Natural killer cell (primary cell): Measurements from ENCODE around the gene IL4I1. TPM values are rescaled to one million over a fixed set of nuclear protein-coding genes. Genes with fewer than 3 reads are reported as not detected.

Experiments used
- ATAC-seq, 3 donors: fragments of 150-1000 bp in 2 of 3; fragments of 200-7000 bp in 1 of 3; cut with Tn5 transposase; 1 replicate in 1 of 3; 2 replicates in 2 of 3; pipeline ENCODE4 v1.10.0; 2021; ENCODE audit warnings: mild to moderate bottlenecking in 2 of 3, moderate library complexity in 2 of 3
- DNase-seq, 2 donors: peaks; one replicate each; pipeline versions ENCODE4 v3.0.0 to v3.0.0-alpha.2; 2013 to 2021; ENCODE audit warnings: mixed read lengths in 1 of 2
- H3K27ac ChIP-seq: one replicate; pipeline ENCODE4 v1.5.1; 2013; ENCODE audit warnings: mild to moderate bottlenecking, low read length
- H3K27me3 ChIP-seq: one replicate; pipeline ENCODE4 v1.6.1; 2013; ENCODE audit warnings: low read length; ENCODE audit not compliant: control insufficient read depth, insufficient read depth
- H3K36me3 ChIP-seq: one replicate; pipeline ENCODE4 v1.6.1; 2013; ENCODE audit warnings: low read length; ENCODE audit not compliant: control insufficient read depth, insufficient read depth
- H3K4me1 ChIP-seq: one replicate; pipeline ENCODE4 v1.6.1; 2013; ENCODE audit warnings: low read length; ENCODE audit not compliant: control insufficient read depth, insufficient read depth
- H3K4me3 ChIP-seq: one replicate; pipeline ENCODE4 v1.5.1; 2013; ENCODE audit warnings: low read length
- H3K9me3 ChIP-seq: one replicate; pipeline ENCODE4 v1.6.1; 2013; ENCODE audit warnings: low read length; ENCODE audit not compliant: control insufficient read depth, insufficient read depth
- H3K27ac Mint-ChIP-seq, 2 donors: one replicate each; pipeline ENCODE4 v1.8.0; 2022; ENCODE audit warnings: mild to moderate bottlenecking in 2 of 2, mixed read lengths in 2 of 2, moderate library complexity in 1 of 2
- H3K27me3 Mint-ChIP-seq, 2 donors: one replicate each; pipeline ENCODE4 v1.8.0; 2022; ENCODE audit warnings: low read depth in 2 of 2, mixed read lengths in 2 of 2
- H3K36me3 Mint-ChIP-seq: one replicate; pipeline ENCODE4 v1.8.0; 2022; ENCODE audit warnings: mixed read lengths
- H3K4me1 Mint-ChIP-seq, 2 donors: one replicate each; pipeline ENCODE4 v1.8.0; 2022; ENCODE audit warnings: mixed read lengths in 2 of 2
- H3K4me3 Mint-ChIP-seq: one replicate; pipeline ENCODE4 v1.8.0; 2022; ENCODE audit warnings: mild to moderate bottlenecking, moderate library complexity, mixed read lengths
- H3K9me3 Mint-ChIP-seq, 2 donors: one replicate each; pipeline ENCODE4 v1.8.0; 2022; ENCODE audit warnings: mixed read lengths in 2 of 2
- CTCF ChIP-seq: fragments of 200-600 bp; IDR thresholded peaks from one replicate; pipeline ENCODE4 v1.8.0; 2022; ENCODE audit warnings: antibody characterized with exemption
- WGBS: methylation state at CpG from one replicate; pipeline ENCODE4 v1.1.7; 2013; ENCODE audit warnings: missing lambda C conversion rate; ENCODE audit not compliant: insufficient coverage; 5-methylcytosine and 5-hydroxymethylcytosine counted together
- intact Hi-C: fragments of 100-400 bp; cut with micrococcal nuclease; formaldehyde crosslinking; loops from one replicate; pipeline ENCODE4 v1.14.2; 2022
- total RNA-seq, 4 donors: library from RNA; stranded (reverse); fragments of 120-200 nt in 1 of 4; gene quantifications; one replicate each; pipeline versions ENCODE4 v1.2.3 to v1.2.4, GENCODE V29; 2013 to 2022

IL4I1 gene
- total RNA-seq, 3 donors from 2014 or later (not counting 1 experiment from before 2014, with no cell fraction given), result 3.0 to 3.8 (median 3.4) TPM

GRCh38 chr19:49890349-49891311 lies 6.1 kb downstream of the IL4I1 start:
- Mint-ChIP-seq H3K27ac (peak overlapping the region in 1 of 2 donors; percentile 51), H3K9me3 (no peaks in the 10 kb centered on the region), H3K27me3 (no peaks in the 10 kb centered on the region), H3K4me3 (peak overlapping the region; percentile 84), H3K4me1 (peaks cover 0 to 8% of the 10 kb centered on the region in 2 donors), H3K36me3 (no peaks in the 10 kb centered on the region)
- peak overlapping the region; percentile 47 for H3K4me3 ChIP-seq
- peak; percentile 76 to 79 (median 78) for ATAC-seq
- TF ChIP-seq CTCF, result peak; percentile 58
- H3K27ac ChIP-seq, result no peak overlapping the region
- no peaks in the 10 kb centered on the region for H3K36me3 ChIP-seq
- no peaks in the 10 kb centered on the region for H3K27me3 ChIP-seq
- intact Hi-C loops, result loop anchor here (1.0 kb wide), 1 partner anchor 77 kb away; the partner anchor contains the start of gene FUZ
- 30% methylated on average over 68 of the region's 69 CpGs for WGBS
- peak; percentile 37 to 84 for DNase-seq
- H3K4me1 ChIP-seq, result peaks cover 24% of the 10 kb centered on the region
- H3K9me3 ChIP-seq, result no peaks in the 10 kb centered on the region

DNA sequence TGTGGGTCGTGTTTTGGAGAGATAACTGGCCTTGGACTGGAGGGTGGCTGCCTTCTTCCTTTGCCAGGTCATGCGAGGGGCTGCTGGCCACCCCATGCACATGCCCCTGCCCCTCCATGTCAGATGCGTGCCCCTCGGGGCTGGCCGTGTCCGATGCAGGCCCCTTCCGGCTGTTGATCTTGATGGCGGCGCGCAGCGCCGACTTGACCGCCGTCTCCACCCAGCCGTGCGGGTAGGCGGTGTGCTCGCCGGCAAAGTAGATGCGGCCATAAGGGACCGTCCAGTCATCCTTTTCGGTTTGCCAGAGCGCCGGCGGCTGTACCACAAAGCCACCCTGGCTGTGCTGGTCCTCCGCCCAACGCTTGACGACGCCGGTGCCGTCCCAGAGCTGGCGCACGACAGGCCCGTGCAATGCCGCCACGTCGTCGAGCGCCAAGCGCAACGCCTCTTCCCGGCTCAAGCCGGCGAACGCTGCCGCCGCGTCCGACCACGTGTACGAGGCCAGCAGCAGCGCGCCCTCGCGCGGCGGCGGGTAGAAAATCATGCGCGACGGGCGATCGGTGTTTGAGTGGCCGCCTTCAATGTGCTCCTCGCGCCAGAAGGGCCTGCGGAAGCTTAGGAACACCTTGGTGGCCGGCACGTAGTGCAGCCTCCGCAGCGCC lies 6.9 kb downstream of the IL4I1 start:
- 33% methylated on average over 71 of the region's 71 CpGs for WGBS
- ATAC-seq, result peak; percentile 81 to 88 (median 86)
- Mint-ChIP-seq H3K27ac (peak overlapping the region in 1 of 2 donors; percentile 40), H3K4me1 (peaks cover 0 to 8% of the 10 kb centered on the region in 2 donors), H3K4me3 (peak overlapping the region; percentile 84), H3K36me3 (no peaks in the 10 kb centered on the region), H3K9me3 (no peaks in the 10 kb centered on the region), H3K27me3 (no peaks in the 10 kb centered on the region)
- intact Hi-C loops, result loop anchor here (1.0 kb wide), 1 partner anchor 77 kb away; the partner anchor contains the start of gene FUZ
- peaks cover 2% of the 10 kb centered on the region for H3K36me3 ChIP-seq
- peaks cover 16% of the 10 kb centered on the region for H3K4me1 ChIP-seq
- peak overlapping the region; percentile 47 for H3K4me3 ChIP-seq
- H3K9me3 ChIP-seq, result no peaks in the 10 kb centered on the region
- peak; percentile 84 for TF ChIP-seq CTCF
- DNase-seq, result peak; percentile 75 to 90
- H3K27ac ChIP-seq, result no peak overlapping the region
- H3K27me3 ChIP-seq, result no peaks in the 10 kb centered on the region

DNA sequence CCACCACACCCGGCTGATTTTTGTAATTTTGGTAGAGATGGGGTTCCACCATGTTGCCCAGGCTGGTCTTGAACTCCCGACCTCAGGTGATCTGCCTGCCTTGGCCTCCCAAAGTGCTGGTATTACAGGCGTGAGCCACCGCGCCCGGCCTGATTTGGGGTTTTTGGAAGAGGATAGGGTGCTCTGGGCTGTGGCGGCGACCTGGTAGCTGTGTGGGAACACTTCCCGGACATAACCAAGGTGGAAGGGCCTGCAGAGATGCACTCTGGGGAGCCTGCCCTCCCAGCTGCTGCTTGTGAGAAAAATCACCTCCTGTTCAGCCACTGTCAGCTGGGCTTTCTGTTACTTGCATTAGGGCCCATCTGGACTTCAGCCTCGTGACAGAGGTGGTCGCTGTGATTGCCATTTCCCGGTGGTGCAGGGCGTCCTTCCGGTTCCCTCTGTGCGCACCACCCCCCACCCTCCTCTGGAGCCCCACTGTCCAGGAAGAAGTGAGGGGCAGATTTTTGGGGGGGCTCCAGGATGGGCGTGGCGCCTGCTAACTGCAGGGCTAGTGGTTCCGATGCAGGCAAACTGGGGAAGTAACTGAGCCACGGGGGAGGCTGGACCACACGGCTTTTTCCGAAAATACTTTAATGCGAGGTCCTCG lies 7.5 kb downstream of the IL4I1 start:
- TF ChIP-seq CTCF, result no peak
- H3K9me3 ChIP-seq, result no peaks in the 10 kb centered on the region
- no peaks in the 10 kb centered on the region for H3K27me3 ChIP-seq
- H3K27me3 Mint-ChIP-seq, result no peaks in the 10 kb centered on the region
- H3K4me3 ChIP-seq, result no peak overlapping the region
- WGBS, result 93% methylated on average over 23 of the region's 23 CpGs
- no peak overlapping the region for H3K4me3 Mint-ChIP-seq
- H3K4me1 ChIP-seq, result peaks cover 13% of the 10 kb centered on the region
- no peak overlapping the region for H3K27ac ChIP-seq
- no peak overlapping the region for H3K27ac Mint-ChIP-seq
- DNase-seq (no peak), ATAC-seq (no peak)
- intact Hi-C loops, result no loop called here
- peaks cover 0 to 8% of the 10 kb centered on the region in 2 donors for H3K4me1 Mint-ChIP-seq
- H3K36me3 ChIP-seq, result peaks cover 8% of the 10 kb centered on the region
- no peaks in the 10 kb centered on the region for H3K9me3 Mint-ChIP-seq
- H3K36me3 Mint-ChIP-seq, result no peaks in the 10 kb centered on the region
